ENCODE data around the gene MBNL2.

MBNL2 gene

GRCh38 chr13:97259798-97260714 is 37.9 kb downstream of the MBNL2 start:
- H3K9me3 ChIP-seq (ENCODE audit: severe bottlenecking) = no peaks in the 10 kb centered on the region
- no peak for DNase-seq
- TF ChIP-seq CTCF (IDR thresholded peaks at IDR 0.05; ENCODE audit: low read depth, low read length) = no peak
- no peak overlapping the region for H3K27ac ChIP-seq
- no peaks in the 10 kb centered on the region for H3K36me3 ChIP-seq
- H3K27me3 ChIP-seq (ENCODE audit: insufficient read depth, low read depth, severe bottlenecking) = no peaks in the 10 kb centered on the region
- no peak overlapping the region for H3K4me3 ChIP-seq (ENCODE audit: low read depth, low read length)

- TF ChIP-seq CTCF (IDR thresholded peaks at IDR 0.05; ENCODE audit: low read depth, low read length) = no peak
- no peaks in the 10 kb centered on the region for H3K36me3 ChIP-seq
- no peak overlapping the region for H3K27ac ChIP-seq
- H3K27me3 ChIP-seq (ENCODE audit: insufficient read depth, low read depth, severe bottlenecking) = no peaks in the 10 kb centered on the region
- no peak overlapping the region for H3K4me3 ChIP-seq (ENCODE audit: low read depth, low read length)
- DNase-seq = no peak
- no peaks in the 10 kb centered on the region for H3K9me3 ChIP-seq (ENCODE audit: severe bottlenecking)
These were observed 39.3 kb downstream of the MBNL2 start for GRCh38 chr13:97261254-97262005.

GRCh38 chr13:97262058-97262457 is 39.9 kb downstream of the MBNL2 start:
- no peaks in the 10 kb centered on the region for H3K27me3 ChIP-seq (ENCODE audit: insufficient read depth, low read depth, severe bottlenecking)
- no peaks in the 10 kb centered on the region for H3K9me3 ChIP-seq (ENCODE audit: severe bottlenecking)
- TF ChIP-seq CTCF (IDR thresholded peaks at IDR 0.05; ENCODE audit: low read depth, low read length) = no peak
- DNase-seq = no peak
- no peaks in the 10 kb centered on the region for H3K36me3 ChIP-seq
- no peak overlapping the region for H3K4me3 ChIP-seq (ENCODE audit: low read depth, low read length)
- no peak overlapping the region for H3K27ac ChIP-seq

- Histone ChIP-seq H3K27ac (no peak overlapping the region), H3K27me3 (ENCODE audit: insufficient read depth, low read depth, severe bottlenecking) (no peaks in the 10 kb centered on the region), H3K36me3 (no peaks in the 10 kb centered on the region), H3K4me3 (ENCODE audit: low read depth, low read length) (no peak overlapping the region), H3K9me3 (ENCODE audit: severe bottlenecking) (no peaks in the 10 kb centered on the region)
- TF ChIP-seq CTCF (IDR thresholded peaks at IDR 0.05; ENCODE audit: low read depth, low read length) = no peak
- DNase-seq = no peak
These were observed 41.0 kb downstream of the MBNL2 start for GRCh38 chr13:97263160-97263559.

GRCh38 chr13:97264663-97265062 is 42.5 kb downstream of the MBNL2 start:
- Histone ChIP-seq H3K27me3 (ENCODE audit: insufficient read depth, low read depth, severe bottlenecking) (no peaks in the 10 kb centered on the region), H3K9me3 (ENCODE audit: severe bottlenecking) (no peaks in the 10 kb centered on the region), H3K36me3 (no peaks in the 10 kb centered on the region), H3K27ac (no peak overlapping the region), H3K4me3 (ENCODE audit: low read depth, low read length) (no peak overlapping the region)
- DNase-seq = no peak
- no peak for TF ChIP-seq CTCF (IDR thresholded peaks at IDR 0.05; ENCODE audit: low read depth, low read length)

Measured in WERI-Rb-1 (cell line).